Activated CD4-positive, alpha-beta T cell treated with anti-CD3 and anti-CD28 coated beads, Interleukin-2, amount 50 U/mL, for 48 hours (primary cell): ENCODE results near the gene SNX9.
"Not testable (repeated sequence)": the region's sequence is repeated elsewhere in the genome, so short reads cannot be mapped to it uniquely, and the experiment has no call there.

Experiments used
- DNase-seq, 2 experiments: peaks; one replicate each; pipeline ENCODE4 v3.0.0-alpha.2; 2020

The SNX9 gene

GRCh38 chr6:157891544-157892362 is 68.7 kb downstream of the SNX9 start:
- peak in 1 of 2 experiments; percentile 19 for DNase-seq

GRCh38 chr6:157892363-157892877 is 69.4 kb downstream of the SNX9 start:
- DNase-seq, result no peak

DNA sequence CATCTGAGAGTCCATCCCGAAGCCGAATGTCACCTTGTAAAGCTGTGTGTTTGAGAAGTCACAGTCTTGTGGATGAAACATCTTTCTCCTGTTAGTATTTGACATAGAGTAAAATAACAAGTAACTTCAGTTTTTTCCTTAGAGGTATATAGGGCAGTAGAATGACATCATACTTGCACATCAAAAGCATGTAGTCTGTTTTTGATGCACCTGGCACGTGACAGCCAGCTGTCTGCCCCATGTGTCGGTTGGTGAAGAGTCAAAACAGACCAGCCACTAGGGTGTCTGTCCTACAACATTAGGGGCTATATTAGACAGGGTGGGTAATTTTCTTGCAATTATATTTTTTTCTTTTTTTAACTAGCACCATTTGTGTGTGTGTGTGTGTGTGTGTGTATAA is 70.2 kb downstream of the SNX9 start:
- DNase-seq, result peak in 1 of 2 experiments; percentile 15

- no peak for DNase-seq
Measured at GRCh38 chr6:157895585-157895984, 72.5 kb downstream of the SNX9 start.

DNA sequence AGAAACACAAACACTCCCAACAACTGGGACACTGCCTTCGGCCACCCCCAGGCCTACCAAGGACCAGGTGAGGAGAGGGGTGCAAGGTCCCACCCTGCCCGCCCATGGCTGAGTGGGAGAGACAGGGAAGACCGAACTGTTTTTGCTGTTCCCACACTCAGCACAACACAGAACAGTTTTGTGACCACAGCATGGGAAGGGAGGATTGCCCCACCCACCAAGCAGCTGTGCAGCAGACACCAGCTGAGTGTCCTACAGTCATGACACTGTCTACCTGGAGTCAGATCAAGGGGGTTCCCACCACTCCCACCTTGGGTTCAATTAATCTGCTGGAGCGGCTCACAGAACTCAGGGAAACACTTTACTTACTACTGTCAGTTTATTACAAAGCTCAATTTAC is 73.9 kb downstream of the SNX9 start:
- no peak for DNase-seq

DNA sequence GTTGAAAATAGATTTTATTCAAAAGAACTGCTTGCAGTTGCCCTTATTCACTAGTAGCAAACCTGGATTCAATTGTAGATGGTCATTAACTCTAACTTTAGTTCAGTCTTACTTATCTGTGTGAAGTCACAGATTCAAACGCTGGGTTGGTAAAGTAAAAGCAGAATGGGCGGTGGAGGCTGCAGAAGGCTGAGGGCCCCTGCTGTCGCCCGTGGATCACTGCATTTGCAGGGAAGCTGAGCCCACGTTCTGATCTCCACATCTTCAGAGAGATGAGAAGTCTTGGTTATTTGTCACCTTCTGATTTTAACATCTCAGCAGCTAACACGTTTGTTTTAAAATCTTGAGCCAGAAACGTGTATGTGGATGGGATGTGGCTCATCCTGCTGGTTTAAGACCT is 75.1 kb downstream of the SNX9 start:
- no peak for DNase-seq

- no peak for DNase-seq
Measured at GRCh38 chr6:157898640-157899039, 75.6 kb downstream of the SNX9 start.

DNA sequence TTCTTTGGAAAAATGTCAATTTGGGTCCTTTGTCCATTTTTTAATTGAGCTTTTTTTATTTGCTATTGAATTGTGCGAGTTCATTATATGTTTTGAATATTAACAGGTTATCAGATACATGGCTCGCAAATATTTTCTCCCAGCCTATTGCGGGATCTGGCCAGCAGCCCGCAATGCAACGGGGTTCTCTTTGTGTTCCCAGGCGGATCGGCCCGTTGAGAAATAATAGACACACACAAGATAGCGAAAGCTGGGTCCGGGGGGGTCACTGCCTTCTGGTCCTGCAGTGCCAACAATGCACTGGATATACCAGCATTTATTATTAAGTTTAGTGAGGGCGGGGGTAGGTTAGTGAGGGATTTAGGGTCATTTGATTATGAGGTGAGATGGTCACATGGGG is 77.2 kb downstream of the SNX9 start:
- not testable (repeated sequence) for DNase-seq

- not testable (repeated sequence) for DNase-seq
Measured at GRCh38 chr6:157900751-157901150, 77.7 kb downstream of the SNX9 start.

- DNase-seq, result no peak
Measured at GRCh38 chr6:157904999-157905398, 82.0 kb downstream of the SNX9 start.

- no peak for DNase-seq
Measured at GRCh38 chr6:157905590-157906342, 82.7 kb downstream of the SNX9 start.

GRCh38 chr6:157906537-157907061 is 83.6 kb downstream of the SNX9 start:
- DNase-seq, result no peak

DNA sequence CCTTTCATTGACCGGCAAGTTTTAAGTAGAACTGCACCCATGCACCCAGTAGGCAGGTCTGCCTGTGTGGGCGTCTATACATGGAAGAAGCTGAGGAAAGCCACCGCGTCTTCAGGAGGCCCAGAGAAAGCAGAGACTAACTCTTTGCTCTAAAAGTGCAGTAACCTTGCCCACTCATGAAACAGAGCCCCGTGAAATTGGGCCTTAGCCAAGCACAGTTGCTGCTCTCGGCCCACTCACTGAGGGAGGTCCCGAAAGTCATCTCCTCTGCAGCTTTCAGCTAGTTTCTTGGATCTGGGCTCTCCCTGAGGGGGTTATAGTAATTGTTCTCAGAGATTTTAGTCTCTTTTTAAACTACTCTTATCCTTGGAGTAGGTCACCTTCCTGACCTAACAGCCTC is 84.6 kb downstream of the SNX9 start:
- no peak for DNase-seq

- peak in 1 of 2 experiments; percentile 9 for DNase-seq
Measured at GRCh38 chr6:157908369-157909281, 85.6 kb downstream of the SNX9 start.

DNA sequence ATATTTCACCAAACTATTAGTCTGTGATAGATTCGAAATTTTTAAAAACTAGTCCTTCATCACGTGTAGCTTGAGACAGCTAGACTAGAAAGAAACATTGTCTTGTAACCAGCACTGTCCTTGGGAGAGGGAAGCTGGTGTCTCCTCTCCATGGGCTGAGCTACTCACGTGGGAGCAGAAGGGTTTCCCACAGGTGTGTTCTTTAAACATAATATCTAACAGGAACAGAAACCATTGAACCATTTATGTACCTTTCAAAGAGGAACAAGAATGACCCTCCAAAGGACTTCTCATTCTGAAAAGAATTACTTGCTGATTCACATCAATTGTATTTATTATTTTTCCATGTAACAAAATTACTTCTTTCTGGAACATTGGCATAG is 86.2 kb downstream of the SNX9 start:
- DNase-seq, result no peak

- no peak for DNase-seq
Measured at GRCh38 chr6:157911278-157911677, 88.2 kb downstream of the SNX9 start.

- no peak for DNase-seq
Measured at GRCh38 chr6:157911786-157912185, 88.7 kb downstream of the SNX9 start.

GRCh38 chr6:157912326-157912725 is 89.3 kb downstream of the SNX9 start:
- no peak for DNase-seq

DNA sequence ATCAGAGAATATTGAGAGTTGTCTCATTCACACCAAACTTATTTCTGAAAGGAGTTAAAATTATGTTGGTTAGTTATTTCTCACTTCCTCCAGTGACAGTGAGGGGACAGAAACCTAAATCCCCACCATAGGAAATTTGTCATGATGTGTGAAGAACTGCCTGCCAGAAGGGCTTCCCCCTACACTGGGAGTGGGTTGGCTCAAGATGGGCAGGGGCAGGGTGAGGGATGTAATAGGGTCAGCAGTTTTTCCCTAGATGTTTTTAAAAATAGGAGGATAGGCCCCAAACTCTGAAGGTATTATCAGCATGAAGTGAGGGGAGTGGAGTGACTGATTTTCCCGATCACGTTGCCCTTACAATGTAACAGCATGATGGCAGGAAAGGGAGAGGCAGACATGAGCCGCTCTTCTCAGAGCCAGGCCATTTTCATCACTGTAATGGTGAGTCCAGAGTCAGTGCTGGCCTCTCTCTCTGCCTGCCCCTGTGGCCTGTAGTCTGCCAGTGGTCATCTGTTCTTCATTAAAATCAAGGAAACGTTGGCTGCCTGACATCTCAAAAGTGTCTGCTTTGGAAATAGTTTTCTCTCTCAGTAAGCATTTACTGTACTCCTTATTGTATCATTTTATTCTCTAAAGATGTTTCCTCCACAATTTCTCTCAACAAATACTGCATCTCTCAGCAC is 98.8 kb downstream of the SNX9 start:
- DNase-seq, result no peak

DNA sequence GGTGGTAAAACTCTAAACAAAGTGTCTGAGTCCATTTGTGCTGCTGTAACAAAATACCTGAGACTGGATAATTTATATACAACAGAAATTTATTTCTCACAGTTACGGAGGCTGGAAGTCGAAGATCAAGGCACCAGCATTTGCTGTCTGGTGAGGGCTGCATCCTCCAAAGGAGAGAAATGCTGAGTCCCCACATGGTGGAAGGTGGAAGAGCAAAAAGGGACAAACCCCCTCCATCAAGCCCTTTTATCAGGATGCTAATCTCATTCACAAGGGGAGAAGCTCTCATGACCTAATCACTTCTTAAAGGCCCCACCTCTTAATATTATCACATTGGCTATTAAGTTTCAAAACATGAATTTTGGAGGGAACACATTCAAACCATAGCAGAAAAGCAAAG is 102.7 kb downstream of the SNX9 start:
- DNase-seq, result no peak

- DNase-seq, result no peak
Measured at GRCh38 chr6:157927011-157927410, 104.0 kb downstream of the SNX9 start.

GRCh38 chr6:157928428-157928827 is 105.4 kb downstream of the SNX9 start:
- no peak for DNase-seq
